PC-3 (cell line): ENCODE measurements around the gene C16orf95. TPM values are rescaled to one million over a fixed set of nuclear protein-coding genes. Genes with fewer than 3 reads are reported as not detected.
A peak's percentile ranks its signal among the peaks of the same experiment; 100 is the strongest.

Experiments used
- ATAC-seq: fragments of 200-7000 bp; cut with Tn5 transposase; 2 replicates; pipeline ENCODE4 v1.9.1; 2020; ENCODE audit warnings: mild to moderate bottlenecking, moderate library complexity
- BruUV-seq: library from RNA; stranded (reverse); fragments of 400-500 nt; replicated peaks from 2 replicates; lab custom pipeline; 2021; lab: Mats Ljungman, UMichigan
- CTCF ChIA-PET: fragments of 300-600 bp; sonication (Branson Sonifier 250); formaldehyde crosslinking; loops from one replicate; lab custom pipeline; 2022; ENCODE audit warnings: antibody characterized with exemption; lab: Charles Lee
- POLR2A ChIA-PET: fragments of 300-600 bp; sonication (Branson Sonifier 250); formaldehyde crosslinking; loops from one replicate; lab custom pipeline; 2022; ENCODE audit warnings: antibody characterized with exemption; ENCODE audit not compliant: unreplicated experiment; lab: Charles Lee
- DNase-seq: peaks from one replicate; pipeline ENCODE4 v3.0.0-alpha.2; 2015
- H2AFZ ChIP-seq: fragments of 300-600 bp; sonication (generic); 2 replicates; pipeline ENCODE4 v1.6.0; 2016; ENCODE audit warnings: antibody characterized with exemption, low read length
- H3F3A ChIP-seq: fragments of 300-600 bp; sonication (generic); one replicate; pipeline ENCODE4 v1.6.0; 2017; ENCODE audit warnings: antibody characterized with exemption, low read length, control low read depth, mild to moderate bottlenecking; ENCODE audit not compliant: unreplicated experiment
- H3K27ac ChIP-seq: fragments of 300-600 bp; sonication (generic); 2 replicates; pipeline ENCODE4 v1.5.1; 2016; ENCODE audit warnings: mild to moderate bottlenecking, low read length
- H3K27me3 ChIP-seq: fragments of 300-600 bp; sonication (generic); 2 replicates; pipeline ENCODE4 v1.6.1; 2016; ENCODE audit warnings: low read length, mixed read lengths
- H3K36me3 ChIP-seq: fragments of 300-600 bp; sonication (generic); 2 replicates; pipeline ENCODE4 v1.6.1; 2016; ENCODE audit warnings: low read depth, mixed run types, low read length, mixed read lengths
- H3K4me1 ChIP-seq: fragments of 300-600 bp; sonication (generic); 2 replicates; pipeline ENCODE4 v1.5.1; 2016; ENCODE audit warnings: low read length; ENCODE audit not compliant: insufficient read depth
- H3K4me2 ChIP-seq: fragments of 300-600 bp; sonication (generic); 2 replicates; pipeline ENCODE4 v1.6.0; 2016; ENCODE audit warnings: low read length
- H3K4me3 ChIP-seq: fragments of 300-600 bp; sonication (generic); 2 replicates; pipeline ENCODE4 v1.5.1; 2016; ENCODE audit warnings: mild to moderate bottlenecking, low read length, mixed read lengths
- H3K79me2 ChIP-seq: fragments of 300-600 bp; sonication (generic); 2 replicates; pipeline ENCODE4 v1.6.1; 2017; ENCODE audit warnings: low read length, mixed read lengths
- H3K9ac ChIP-seq: fragments of 300-600 bp; sonication (generic); 2 replicates; pipeline ENCODE4 v1.6.0; 2016; ENCODE audit warnings: mild to moderate bottlenecking, low read length
- H3K9me2 ChIP-seq: fragments of 300-600 bp; sonication (generic); replicated peaks from 2 replicates; pipeline ENCODE4 v1.6.1; 2016; ENCODE audit warnings: mixed run types, low read length, mixed read lengths
- H3K9me3 ChIP-seq: fragments of 300-600 bp; sonication (generic); 2 replicates; pipeline ENCODE4 v1.6.1; 2016; ENCODE audit warnings: low read length, mixed read lengths
- H4K20me1 ChIP-seq: fragments of 300-600 bp; sonication (generic); 2 replicates; pipeline ENCODE4 v1.6.1; 2016; ENCODE audit warnings: low read length, mixed read lengths
- EZH2 ChIP-seq: fragments of 300-600 bp; sonication (generic); IDR thresholded peaks from one replicate; pipeline ENCODE4 v1.6.1; 2017; ENCODE audit warnings: antibody characterized with exemption, mild to moderate bottlenecking, low read length; ENCODE audit not compliant: unreplicated experiment
- EZH2phosphoT487 ChIP-seq: fragments of 300-600 bp; sonication (generic); IDR thresholded peaks from 2 replicates; pipeline ENCODE4 v1.6.1; 2018; ENCODE audit warnings: mild to moderate bottlenecking, antibody characterized with exemption, low read length, borderline replicate concordance
- intact Hi-C: fragments of 100-400 bp; cut with micrococcal nuclease; formaldehyde crosslinking; loops from 2 replicates; pipeline ENCODE4 v1.9.0; 2023
- total RNA-seq: library from RNA; depleted of rRNA; stranded (reverse); fragments of >200 nt; gene quantifications from 2 replicates; pipeline ENCODE4 v1.2.3, GENCODE V29; 2014; rRNA removed
- TF ChIP-seq, protein P1 (sequence below): fragments of 300-600 bp; sonication (generic); conservative IDR thresholded peaks from 2 replicates; pipeline ENCODE4 v1.5.1; 2017; ENCODE audit warnings: antibody characterized with exemption, low read depth, mild to moderate bottlenecking, low read length

C16orf95 gene
- total RNA-seq, 1 experiment from 2014 or later = 2.4 TPM

GRCh38 chr16:87253536-87253935 lies 63.7 kb downstream of the C16orf95 start:
- no peaks in the 10 kb centered on the region for H4K20me1 ChIP-seq
- H3K9me2 ChIP-seq = no peaks in the 10 kb centered on the region
- POLR2A ChIA-PET = no interaction called here
- no TSS peak for BruUV-seq
- no peak for TF ChIP-seq EZH2phosphoT487
- TF ChIP-seq, protein P1, sequence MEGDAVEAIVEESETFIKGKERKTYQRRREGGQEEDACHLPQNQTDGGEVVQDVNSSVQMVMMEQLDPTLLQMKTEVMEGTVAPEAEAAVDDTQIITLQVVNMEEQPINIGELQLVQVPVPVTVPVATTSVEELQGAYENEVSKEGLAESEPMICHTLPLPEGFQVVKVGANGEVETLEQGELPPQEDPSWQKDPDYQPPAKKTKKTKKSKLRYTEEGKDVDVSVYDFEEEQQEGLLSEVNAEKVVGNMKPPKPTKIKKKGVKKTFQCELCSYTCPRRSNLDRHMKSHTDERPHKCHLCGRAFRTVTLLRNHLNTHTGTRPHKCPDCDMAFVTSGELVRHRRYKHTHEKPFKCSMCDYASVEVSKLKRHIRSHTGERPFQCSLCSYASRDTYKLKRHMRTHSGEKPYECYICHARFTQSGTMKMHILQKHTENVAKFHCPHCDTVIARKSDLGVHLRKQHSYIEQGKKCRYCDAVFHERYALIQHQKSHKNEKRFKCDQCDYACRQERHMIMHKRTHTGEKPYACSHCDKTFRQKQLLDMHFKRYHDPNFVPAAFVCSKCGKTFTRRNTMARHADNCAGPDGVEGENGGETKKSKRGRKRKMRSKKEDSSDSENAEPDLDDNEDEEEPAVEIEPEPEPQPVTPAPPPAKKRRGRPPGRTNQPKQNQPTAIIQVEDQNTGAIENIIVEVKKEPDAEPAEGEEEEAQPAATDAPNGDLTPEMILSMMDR = no peak
- TF ChIP-seq EZH2 = no peak
- DNase-seq (peak; percentile 7), ATAC-seq (no peak)
- no peak overlapping the region for H3K27ac ChIP-seq
- no peaks in the 10 kb centered on the region for H3K4me1 ChIP-seq
- H3F3A ChIP-seq = no peaks in the 10 kb centered on the region
- H2AFZ ChIP-seq = no peak overlapping the region
- H3K79me2 ChIP-seq = no peaks in the 10 kb centered on the region
- H3K9ac ChIP-seq = no peak overlapping the region
- H3K4me2 ChIP-seq = no peak overlapping the region
- no peak overlapping the region for H3K4me3 ChIP-seq
- CTCF ChIA-PET = no interaction called here
- intact Hi-C loops = no loop called here
- H3K27me3 ChIP-seq = no peaks in the 10 kb centered on the region
- no peaks in the 10 kb centered on the region for H3K9me3 ChIP-seq
- no peaks in the 10 kb centered on the region for H3K36me3 ChIP-seq

Other genes starting within 250 kb of the C16orf95 start
- gene FBXO31, start 66.4 kb upstream of the C16orf95 start, total RNA-seq = 14.8 and 17.7 TPM in 2 replicates
- gene MAP1LC3B, start 74.9 kb upstream of the C16orf95 start, total RNA-seq = 11.0 and 11.9 TPM in 2 replicates
- 5.3 and 11.5 TPM in 2 replicates for gene ZCCHC14, start 175.6 kb upstream of the C16orf95 start, total RNA-seq